Measurements from ENCODE around the gene PACS1. TPM values are rescaled to one million over a fixed set of nuclear protein-coding genes. Genes with fewer than 3 reads are reported as not detected.
A peak's percentile ranks its signal among the peaks of the same experiment; 100 is the strongest.

The PACS1 gene
- total RNA-seq, 1 donor from 2014 or later: 50.8 TPM

GRCh38 chr11:66080055-66080817, 10.2 kb downstream of the PACS1 start:
- no peak for TF ChIP-seq CTCF (IDR thresholded peaks at IDR 0.05)
- intact Hi-C loops (cut with DNase I): no loop called here
- Histone ChIP-seq H3K27ac (peak overlapping the region; percentile 75), H3K4me1 (peaks cover 47% of the 10 kb centered on the region), H3K36me3 (no peaks in the 10 kb centered on the region), H3K4me3 (no peak overlapping the region), H3K27me3 (ENCODE audit: low read depth) (no peaks in the 10 kb centered on the region), H3K9me3 (no peaks in the 10 kb centered on the region)
- DNase-seq (no peak), ATAC-seq (peak; percentile 37 to 63)

GRCh38 chr11:66081505-66081904, 11.4 kb downstream of the PACS1 start:
- H3K4me3 ChIP-seq: no peak overlapping the region
- ATAC-seq (peak; percentile 80 to 84), DNase-seq (peak; percentile 83)
- no peaks in the 10 kb centered on the region for H3K27me3 ChIP-seq (ENCODE audit: low read depth)
- no peak for TF ChIP-seq CTCF (IDR thresholded peaks at IDR 0.05)
- intact Hi-C loops (cut with DNase I): no loop called here
- H3K9me3 ChIP-seq: no peaks in the 10 kb centered on the region
- H3K36me3 ChIP-seq: no peaks in the 10 kb centered on the region
- H3K27ac ChIP-seq: peak overlapping the region; percentile 75
- H3K4me1 ChIP-seq: peaks cover 47% of the 10 kb centered on the region

GRCh38 chr11:66082946-66083698, 13.1 kb downstream of the PACS1 start:
- Histone ChIP-seq H3K4me3 (no peak overlapping the region), H3K27ac (no peak overlapping the region), H3K4me1 (peaks cover 47% of the 10 kb centered on the region), H3K9me3 (no peaks in the 10 kb centered on the region), H3K27me3 (ENCODE audit: low read depth) (no peaks in the 10 kb centered on the region), H3K36me3 (no peaks in the 10 kb centered on the region)
- TF ChIP-seq CTCF (IDR thresholded peaks at IDR 0.05): no peak
- intact Hi-C loops (cut with DNase I): no loop called here
- DNase-seq (no peak), ATAC-seq (no peak)

GRCh38 chr11:66083767-66084166, 13.7 kb downstream of the PACS1 start:
- no peak for ATAC-seq

More at GRCh38 chr11:66083767-66084166, 13.7 kb downstream of the PACS1 start:
- H3K4me3 ChIP-seq: no peak overlapping the region
- H3K36me3 ChIP-seq: no peaks in the 10 kb centered on the region
- intact Hi-C loops (cut with DNase I): no loop called here
- no peak overlapping the region for H3K27ac ChIP-seq
- peaks cover 47% of the 10 kb centered on the region for H3K4me1 ChIP-seq
- H3K27me3 ChIP-seq (ENCODE audit: low read depth): no peaks in the 10 kb centered on the region
- H3K9me3 ChIP-seq: no peaks in the 10 kb centered on the region
- DNase-seq: no peak
- TF ChIP-seq CTCF (IDR thresholded peaks at IDR 0.05): no peak
